GM18519 (cell line): Measurements from ENCODE around the gene GALNT18.

Experiments used
- ATAC-seq: cut with Tn5 transposase; IDR thresholded peaks from one replicate; pipeline ENCODE4 v1.9.1; 2021; ENCODE audit warnings: mild to moderate bottlenecking, moderate library complexity; ENCODE audit not compliant: unreplicated experiment, low FRiP score

GALNT18 gene

GRCh38 chr11:11569936-11570491 is 51.8 kb downstream of the GALNT18 start:
- ATAC-seq: no peak

GRCh38 chr11:11568651-11569229 is 53.1 kb downstream of the GALNT18 start:
- no peak for ATAC-seq

DNA sequence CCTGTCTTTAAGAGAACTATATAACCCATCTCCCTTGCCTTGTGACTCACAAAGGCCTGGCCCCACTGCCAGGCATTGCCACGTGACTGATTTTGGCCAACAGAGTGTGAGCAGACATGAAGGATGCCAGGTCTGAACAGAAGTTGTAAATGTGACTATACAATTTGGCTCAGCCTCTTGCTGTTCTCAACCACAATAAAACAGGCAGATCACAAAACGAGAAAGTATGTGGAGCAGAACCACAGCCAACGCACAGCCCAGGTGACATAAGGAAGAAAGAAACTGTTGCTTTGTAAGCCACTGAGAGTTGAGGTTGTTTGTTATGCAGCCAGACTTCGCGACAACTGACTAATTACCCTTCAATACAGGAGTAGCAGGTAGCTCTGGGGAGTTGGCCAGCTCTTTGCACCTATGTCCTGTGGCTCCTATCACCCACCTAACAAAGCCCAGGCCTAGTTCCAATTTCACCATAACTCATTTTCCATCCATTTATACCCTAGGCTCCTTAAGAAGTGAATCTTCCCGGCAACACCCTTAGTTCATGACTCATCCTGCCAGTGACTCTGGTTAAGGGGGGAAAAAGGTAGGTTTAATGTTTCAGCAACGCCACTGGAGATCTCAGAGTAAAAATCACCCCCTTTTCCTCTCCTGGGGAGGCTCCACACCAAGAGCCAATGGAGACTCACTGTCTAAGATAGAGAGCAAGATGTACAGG is 53.7 kb downstream of the GALNT18 start:
- ATAC-seq: no peak

GRCh38 chr11:11565636-11566035 is 56.2 kb downstream of the GALNT18 start:
- ATAC-seq: no peak

DNA sequence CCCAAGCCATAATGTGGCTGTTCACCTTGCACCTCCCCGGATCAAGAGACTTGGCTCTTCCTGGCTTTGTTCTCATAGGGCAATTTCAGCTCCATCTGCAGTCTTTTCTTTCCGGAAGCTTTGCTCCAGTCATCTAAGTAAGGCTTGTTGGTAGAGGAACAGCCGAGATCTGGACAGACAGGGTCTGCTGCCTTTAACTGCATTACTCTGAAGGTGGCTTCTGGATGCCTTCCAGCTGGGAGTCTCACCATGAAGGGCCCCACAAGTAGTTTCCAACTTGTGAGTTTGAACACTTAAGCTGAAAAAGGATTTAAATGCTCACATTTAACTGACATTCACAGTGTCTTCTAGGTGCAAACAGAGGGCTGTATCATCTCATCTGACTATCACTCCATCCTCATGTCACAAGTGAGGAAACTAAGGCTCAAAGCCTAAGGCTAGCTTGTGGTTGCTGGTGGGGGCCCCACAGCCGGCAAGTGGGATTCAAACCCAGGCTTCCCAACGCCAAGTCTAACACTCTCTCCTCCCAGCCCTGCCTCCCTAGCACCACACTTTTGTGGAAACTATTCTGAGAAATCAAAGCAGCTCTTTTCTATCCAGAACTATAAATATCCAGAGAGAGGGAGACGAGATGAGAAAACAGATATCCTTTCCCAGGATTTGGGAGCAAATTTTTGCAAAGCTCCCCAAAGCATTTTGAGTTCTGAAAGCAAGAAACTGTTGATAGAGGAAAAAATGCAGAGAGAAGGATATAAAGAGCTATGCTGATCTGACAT is 58.4 kb downstream of the GALNT18 start:
- ATAC-seq: no peak

- ATAC-seq: no peak
These were observed 59.8 kb downstream of the GALNT18 start for GRCh38 chr11:11561991-11562390.

DNA sequence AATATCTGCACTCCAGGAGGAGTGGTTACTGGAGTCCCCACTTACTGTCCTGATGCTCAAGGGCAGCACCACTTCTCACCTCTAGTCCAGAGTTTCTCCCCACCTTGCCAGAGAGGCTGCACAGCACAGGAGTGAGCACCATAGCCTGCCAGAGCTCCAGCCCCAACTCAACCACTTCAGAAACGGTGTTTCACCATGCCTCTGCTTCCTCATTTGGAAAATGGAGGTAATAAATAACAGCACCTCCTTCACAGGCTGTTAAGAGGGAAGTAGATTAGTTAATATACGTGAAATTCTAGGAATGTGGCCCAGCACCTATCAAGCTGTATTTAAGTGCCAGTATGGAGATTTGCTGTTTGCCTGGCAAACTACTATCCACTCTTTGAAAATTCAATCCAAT is 63.0 kb downstream of the GALNT18 start:
- ATAC-seq: no peak

- ATAC-seq: no peak
These were observed 63.4 kb downstream of the GALNT18 start for GRCh38 chr11:11558396-11558795.

GRCh38 chr11:11555208-11555607 is 66.6 kb downstream of the GALNT18 start:
- ATAC-seq: no peak

- ATAC-seq: no peak
These were observed 68.2 kb downstream of the GALNT18 start for GRCh38 chr11:11553573-11553972.

- ATAC-seq: no peak
These were observed 69.2 kb downstream of the GALNT18 start for GRCh38 chr11:11552529-11553087.

DNA sequence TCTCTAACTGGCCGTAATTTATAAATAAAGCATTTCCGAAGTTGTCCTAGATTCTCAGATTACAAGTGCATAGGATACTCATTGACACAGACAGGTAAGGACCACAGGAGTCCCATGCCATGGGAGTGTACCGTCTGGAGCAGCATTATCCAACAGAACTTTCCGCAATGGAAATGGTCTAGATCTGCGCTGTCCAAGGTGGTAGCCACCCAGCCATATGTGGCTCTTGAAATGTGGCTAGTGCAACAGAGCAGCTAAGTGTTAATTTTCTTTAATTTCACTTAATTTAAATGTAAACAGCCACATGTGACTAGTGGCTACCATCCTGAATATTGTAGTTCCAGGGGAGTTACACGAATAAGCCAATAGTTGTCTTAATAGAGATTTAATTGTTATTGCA is 71.3 kb downstream of the GALNT18 start:
- no peak for ATAC-seq

- no peak for ATAC-seq
These were observed 76.2 kb downstream of the GALNT18 start for GRCh38 chr11:11545285-11546275.

- no peak for ATAC-seq
These were observed 78.1 kb downstream of the GALNT18 start for GRCh38 chr11:11543656-11544055.

- no peak for ATAC-seq
These were observed 81.6 kb downstream of the GALNT18 start for GRCh38 chr11:11540157-11540556.

DNA sequence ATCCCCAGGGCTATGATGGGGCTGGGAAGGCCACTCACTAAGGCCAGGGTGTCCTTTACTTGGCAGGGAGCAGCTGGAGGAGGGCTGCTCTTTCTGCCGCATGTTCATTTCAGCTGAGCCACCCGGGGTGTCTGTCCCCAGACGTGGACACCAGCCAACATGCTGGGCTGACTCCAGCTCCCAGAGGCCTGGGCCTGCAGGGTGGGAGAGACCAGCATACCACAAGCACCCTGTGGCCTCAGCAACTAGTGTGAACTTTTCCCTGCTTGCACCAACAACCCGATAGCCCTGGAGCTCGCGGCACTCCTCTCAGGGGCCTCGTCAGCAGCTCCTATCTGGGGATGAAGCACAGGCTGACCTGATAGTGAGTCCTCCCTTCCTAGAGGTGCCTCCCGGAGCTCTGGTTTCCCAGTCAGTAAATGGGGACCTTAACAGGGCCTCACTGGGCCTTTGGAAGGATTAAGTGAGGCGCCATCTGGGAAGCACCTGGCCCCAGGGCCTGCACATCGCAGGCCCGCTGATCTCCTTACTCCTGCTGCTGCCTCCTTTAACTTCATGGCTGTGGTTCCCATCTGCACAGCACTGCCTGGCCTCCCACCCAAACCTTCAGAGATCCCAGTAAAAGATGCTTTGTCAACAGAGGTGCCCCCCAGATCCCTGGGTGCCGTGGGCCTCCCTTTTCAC is 83.4 kb downstream of the GALNT18 start:
- no peak for ATAC-seq

DNA sequence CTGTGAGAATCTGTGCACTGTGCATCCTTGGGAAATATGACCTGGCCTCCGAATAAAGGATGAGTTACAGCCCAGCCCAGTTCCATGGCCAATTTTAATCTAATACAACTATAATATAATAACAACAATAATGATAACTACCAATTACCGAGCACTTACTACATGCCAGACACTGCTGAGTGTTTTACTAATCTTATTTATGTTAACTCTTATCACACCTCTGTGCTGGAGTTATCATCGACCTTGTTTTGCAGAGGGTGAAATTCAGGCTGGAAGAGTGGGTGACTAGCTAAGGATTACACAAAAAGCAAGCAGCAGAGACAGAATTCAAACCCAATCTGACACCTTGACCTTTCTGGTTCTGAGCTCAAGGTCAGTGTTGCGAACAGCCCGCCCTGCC is 83.9 kb downstream of the GALNT18 start:
- ATAC-seq: no peak

DNA sequence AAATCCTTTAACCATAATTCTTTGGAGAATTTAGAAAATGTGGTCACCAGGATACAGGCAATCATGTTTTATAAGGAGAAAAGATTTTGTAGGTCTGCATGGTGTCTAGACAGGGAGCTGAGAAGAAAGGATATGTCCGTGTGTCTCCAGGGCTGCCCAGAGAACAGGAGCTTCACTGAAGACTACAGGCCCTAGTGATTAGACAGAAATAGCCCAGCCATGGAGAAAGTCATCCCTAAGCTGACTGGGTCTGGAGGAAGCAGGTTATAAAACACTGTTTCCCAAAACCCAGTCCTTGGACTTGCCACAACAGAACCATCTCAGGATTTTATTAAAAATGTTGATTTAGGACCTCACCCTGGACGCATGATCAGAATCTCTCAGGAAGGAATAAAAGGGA is 84.4 kb downstream of the GALNT18 start:
- no peak for ATAC-seq

GRCh38 chr11:11536650-11537049 is 85.2 kb downstream of the GALNT18 start:
- no peak for ATAC-seq
